Epithelial cell of esophagus (primary cell): ENCODE results near the gene RAD18.

Experiments used
- DNase-seq: peaks from one replicate; pipeline ENCODE4 v3.0.0; 2010; ENCODE audit warnings: low read depth
- H3K4me3 ChIP-seq: 2 replicates; pipeline ENCODE4 v1.5.1; 2011; ENCODE audit warnings: mild to moderate bottlenecking, low read length, control low read depth
- TF ChIP-seq, protein P1 (sequence below): IDR thresholded peaks from 2 replicates; pipeline ENCODE4 v1.5.1; 2011; ENCODE audit warnings: low read depth, mild to moderate bottlenecking, low read length, control low read depth, inconsistent platforms; ENCODE audit not compliant: insufficient read depth; ENCODE audit errors: missing control alignments

RAD18 gene

DNA sequence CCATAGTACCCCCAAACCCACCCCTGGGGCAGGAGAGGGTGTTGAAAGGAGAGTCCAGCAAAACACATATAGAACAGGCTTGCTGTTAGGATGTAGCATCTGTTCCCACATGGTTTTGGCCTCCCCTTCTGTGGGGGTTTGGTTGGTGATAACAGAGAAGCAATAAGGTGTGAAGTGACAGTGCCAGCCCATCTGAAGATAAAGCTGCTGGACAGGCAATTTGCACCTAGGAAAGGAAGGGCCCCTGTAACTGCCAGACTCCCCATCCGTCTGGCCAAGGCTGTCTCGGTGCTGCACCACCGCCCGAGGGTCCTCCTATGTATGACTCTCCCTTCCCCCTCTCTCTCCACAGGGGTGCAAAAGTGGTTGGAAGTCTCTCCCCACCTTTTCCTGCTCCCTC is 99.4 kb downstream of the RAD18 start:
- no peak overlapping the region for H3K4me3 ChIP-seq
- TF ChIP-seq, protein P1, sequence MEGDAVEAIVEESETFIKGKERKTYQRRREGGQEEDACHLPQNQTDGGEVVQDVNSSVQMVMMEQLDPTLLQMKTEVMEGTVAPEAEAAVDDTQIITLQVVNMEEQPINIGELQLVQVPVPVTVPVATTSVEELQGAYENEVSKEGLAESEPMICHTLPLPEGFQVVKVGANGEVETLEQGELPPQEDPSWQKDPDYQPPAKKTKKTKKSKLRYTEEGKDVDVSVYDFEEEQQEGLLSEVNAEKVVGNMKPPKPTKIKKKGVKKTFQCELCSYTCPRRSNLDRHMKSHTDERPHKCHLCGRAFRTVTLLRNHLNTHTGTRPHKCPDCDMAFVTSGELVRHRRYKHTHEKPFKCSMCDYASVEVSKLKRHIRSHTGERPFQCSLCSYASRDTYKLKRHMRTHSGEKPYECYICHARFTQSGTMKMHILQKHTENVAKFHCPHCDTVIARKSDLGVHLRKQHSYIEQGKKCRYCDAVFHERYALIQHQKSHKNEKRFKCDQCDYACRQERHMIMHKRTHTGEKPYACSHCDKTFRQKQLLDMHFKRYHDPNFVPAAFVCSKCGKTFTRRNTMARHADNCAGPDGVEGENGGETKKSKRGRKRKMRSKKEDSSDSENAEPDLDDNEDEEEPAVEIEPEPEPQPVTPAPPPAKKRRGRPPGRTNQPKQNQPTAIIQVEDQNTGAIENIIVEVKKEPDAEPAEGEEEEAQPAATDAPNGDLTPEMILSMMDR = no peak
- DNase-seq = no peak

DNA sequence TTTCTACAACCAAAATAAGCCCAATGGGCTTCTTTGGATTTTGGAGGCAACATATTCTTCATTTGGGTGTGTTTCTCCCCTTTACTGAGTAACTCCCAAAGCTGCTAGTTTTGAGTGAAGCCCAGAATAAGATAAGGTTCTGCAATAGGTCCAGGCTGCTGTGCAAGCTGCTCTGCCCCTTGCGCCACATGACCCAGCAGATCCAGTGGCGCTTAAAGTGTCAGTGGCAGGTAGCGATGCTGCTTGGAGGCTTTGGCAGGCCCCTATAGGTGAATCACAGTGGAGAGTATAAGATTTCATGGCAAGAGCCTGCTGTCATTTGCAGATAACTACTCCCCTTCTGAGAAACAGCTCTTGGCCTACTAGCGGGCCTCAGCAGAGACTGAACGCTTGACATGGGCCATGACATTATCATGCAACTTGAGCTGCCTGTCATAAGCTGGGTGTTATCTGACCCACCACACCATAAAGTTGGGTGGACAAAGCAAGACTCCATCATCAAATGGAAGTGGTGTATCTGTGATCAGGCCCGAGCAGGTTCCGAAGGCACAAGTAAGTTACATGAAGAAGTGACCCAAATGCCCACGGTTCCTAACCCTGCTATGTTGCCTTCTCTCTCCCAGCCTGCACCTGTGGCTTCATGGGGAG is 105.4 kb downstream of the RAD18 start:
- DNase-seq = no peak
- TF ChIP-seq, protein P1 = no peak
- H3K4me3 ChIP-seq = no peak overlapping the region

DNA sequence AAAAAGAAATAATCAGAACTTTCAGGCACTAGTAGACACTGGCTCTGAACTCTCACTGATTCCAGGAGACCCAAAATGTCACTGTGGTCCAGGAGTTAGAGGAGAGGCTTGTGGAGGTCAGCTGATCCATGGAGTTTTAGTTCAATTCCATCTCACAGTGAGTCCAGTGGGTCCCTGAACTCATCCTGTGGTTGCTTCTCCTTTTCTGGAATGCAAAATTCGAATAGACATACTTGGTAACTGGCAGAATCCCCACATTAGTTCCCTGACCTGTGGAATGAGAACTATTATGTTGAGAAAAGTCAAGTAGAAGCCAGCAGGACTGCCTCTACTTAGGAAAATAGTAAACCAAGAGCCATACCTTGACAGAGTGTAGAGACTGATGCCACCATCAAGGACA is 106.6 kb downstream of the RAD18 start:
- no peak for DNase-seq
- no peak overlapping the region for H3K4me3 ChIP-seq
- TF ChIP-seq, protein P1 = no peak

DNA sequence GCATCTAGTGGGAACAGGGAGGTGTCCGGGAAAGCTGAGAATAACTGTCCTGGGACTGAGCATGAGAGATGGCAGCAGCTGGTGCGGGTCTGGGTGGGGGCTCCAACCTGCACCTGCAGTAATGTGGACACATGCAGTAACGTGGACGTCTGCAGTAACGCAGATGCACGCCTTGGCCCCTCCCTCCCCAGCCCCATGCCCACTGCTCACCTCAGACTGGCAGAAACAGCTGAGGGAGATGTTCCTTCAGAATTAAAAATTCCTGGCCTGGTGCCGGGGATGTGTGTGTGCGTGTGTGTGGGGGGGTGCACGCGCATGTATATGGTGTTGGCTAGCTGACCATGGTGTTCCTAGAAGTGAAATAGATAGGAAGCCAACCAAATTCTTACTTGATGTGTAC is 107.2 kb downstream of the RAD18 start:
- TF ChIP-seq, protein P1 = no peak
- no peak overlapping the region for H3K4me3 ChIP-seq
- no peak for DNase-seq

DNA sequence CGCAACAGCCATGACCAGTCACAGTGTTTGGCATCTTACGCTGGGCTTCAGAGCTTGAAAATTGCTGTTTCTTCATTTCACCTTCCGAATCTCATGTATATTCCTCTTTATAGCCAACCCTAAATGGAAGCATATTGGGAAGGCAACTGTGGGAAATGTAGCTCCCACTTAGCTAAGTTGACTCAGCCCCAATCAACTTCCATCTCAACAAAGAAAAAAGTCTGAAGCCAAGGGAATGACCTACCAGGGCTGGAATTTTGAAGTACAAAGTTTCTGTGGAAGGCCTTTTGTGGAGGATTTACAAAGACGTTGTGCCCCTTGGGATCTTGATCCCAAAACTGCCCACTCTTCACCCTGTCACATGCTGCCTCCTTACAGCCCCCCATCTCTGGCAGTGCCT is 108.6 kb downstream of the RAD18 start:
- H3K4me3 ChIP-seq = no peak overlapping the region
- no peak for DNase-seq
- TF ChIP-seq, protein P1 = no peak

DNA sequence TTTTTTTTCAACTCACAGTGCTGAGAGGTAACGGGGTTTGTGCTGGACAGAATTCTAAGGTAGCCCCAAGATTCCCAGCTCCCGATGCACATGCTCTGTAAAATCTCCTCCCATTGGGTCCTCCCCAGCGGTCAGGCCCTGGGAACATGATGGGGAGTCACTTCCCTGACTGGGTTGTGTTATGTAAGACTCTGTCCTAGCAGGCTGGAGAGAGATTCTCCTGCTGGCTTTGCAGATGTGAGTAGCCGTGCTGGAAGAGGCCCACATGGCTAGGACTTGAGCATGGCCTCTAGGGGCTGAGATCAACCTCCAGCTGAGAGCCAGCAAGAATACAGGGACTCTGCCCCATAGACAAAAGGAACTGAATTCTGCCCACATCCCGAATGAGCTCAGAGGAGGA is 110.2 kb downstream of the RAD18 start:
- TF ChIP-seq, protein P1 = no peak
- no peak for DNase-seq
- no peak overlapping the region for H3K4me3 ChIP-seq

DNA sequence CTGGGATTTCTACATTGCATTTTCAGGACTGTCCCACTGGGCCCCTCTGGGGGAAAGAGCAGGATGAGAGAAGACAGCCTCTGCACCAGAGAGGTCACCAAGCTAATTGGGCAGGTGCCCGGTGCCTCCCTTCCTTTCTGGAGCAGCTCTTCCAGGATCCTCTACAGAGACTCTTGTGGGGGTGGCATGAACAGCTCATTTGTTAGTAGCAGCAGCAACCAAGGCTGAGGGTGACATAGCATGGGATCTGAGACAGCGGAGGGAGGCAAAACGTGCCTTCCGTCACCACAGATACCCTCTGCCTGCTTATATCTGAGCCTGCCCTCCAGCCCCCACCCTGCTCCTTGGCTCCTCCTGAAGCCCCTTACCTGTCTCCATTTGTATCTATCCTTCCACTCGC is 110.8 kb downstream of the RAD18 start:
- TF ChIP-seq, protein P1 = no peak

More for the DNA sequence above, 110.8 kb downstream of the RAD18 start:
- no peak for DNase-seq
- no peak overlapping the region for H3K4me3 ChIP-seq
